OCI-LY3 (cell line): ENCODE measurements around the gene MBOAT1.

ENCODE experiments used
- CTCF ChIP-seq: fragments of 200-600, 300-600 bp; sonication (generic); IDR thresholded peaks from 2 replicates; pipeline ENCODE4 v1.5.1; 2014; ENCODE audit warnings: antibody characterized with exemption, low read length, low read depth
- EZH2phosphoT487 ChIP-seq: fragments of 200-600 bp; shearing (Covaris generic); IDR thresholded peaks from 2 replicates; pipeline ENCODE4 v1.6.1; 2018; ENCODE audit warnings: antibody characterized with exemption, mixed run types, low read depth

GRCh38 chr6:20099156-20099555, 113.1 kb downstream of the MBOAT1 start:
- TF ChIP-seq CTCF (no peak), EZH2phosphoT487 (no peak)
